ENCODE results near the gene ZNF195.

GRCh38 chr11:3357994-3358676, 20.8 kb downstream of the ZNF195 start:
- TF ChIP-seq POLR2A (IDR thresholded peaks at IDR 0.05) (no peak), CTCF (IDR thresholded peaks at IDR 0.05 in 8 of 11, conservative IDR thresholded peaks at IDR 0.05 in 3 of 11) (no peak), POLR2AphosphoS5 (IDR thresholded peaks at IDR 0.05) (no peak)
